Iris pigment epithelial cell (primary cell): ENCODE data around the gene NUTM2E.
A peak's percentile ranks its signal among the peaks of the same experiment; 100 is the strongest.
"Not testable (repeated sequence)": the region's sequence is repeated elsewhere in the genome, so short reads cannot be mapped to it uniquely, and the experiment has no call there.

Experiments used
- DNase-seq: peaks from one replicate; pipeline ENCODE4 v3.0.0-alpha.2; 2011; ENCODE audit warnings: low read depth

Gene NUTM2E

GRCh38 chr10:79826496-79827215, at the start of gene NUTM2E:
TSS of gene NUTM2E (plus strand) at chr10:79826739. CDS start at chr10:79841741, 15,002 bp downstream.
- DNase-seq, result peak; percentile 69

GRCh38 chr10:79777997-79778396, 48.5 kb upstream of the NUTM2E start:
- not testable (repeated sequence) for DNase-seq

GRCh38 chr10:79779310-79779938, 47.1 kb upstream of the NUTM2E start:
- DNase-seq, result peak; percentile 71

- DNase-seq, result not testable (repeated sequence)
These were observed 46.5 kb upstream of the NUTM2E start for GRCh38 chr10:79779992-79780391.

GRCh38 chr10:79781584-79781983, 45.0 kb upstream of the NUTM2E start:
- DNase-seq, result not testable (repeated sequence)

- DNase-seq, result not testable (repeated sequence)
These were observed 39.0 kb upstream of the NUTM2E start for GRCh38 chr10:79787455-79787952.

- DNase-seq, result not testable (repeated sequence)
These were observed 37.2 kb upstream of the NUTM2E start for GRCh38 chr10:79789351-79789750.

GRCh38 chr10:79791906-79792517, 34.5 kb upstream of the NUTM2E start:
- DNase-seq, result not testable (repeated sequence)

GRCh38 chr10:79799337-79799736, 27.2 kb upstream of the NUTM2E start:
- not testable (repeated sequence) for DNase-seq

- DNase-seq, result peak; percentile 9
These were observed 20.7 kb upstream of the NUTM2E start for GRCh38 chr10:79805857-79806256.

GRCh38 chr10:79811895-79812294, 14.6 kb upstream of the NUTM2E start:
- DNase-seq, result not testable (repeated sequence)

GRCh38 chr10:79816290-79816689, 10.2 kb upstream of the NUTM2E start:
- DNase-seq, result not testable (repeated sequence)

- not testable (repeated sequence) for DNase-seq
These were observed 3.2 kb upstream of the NUTM2E start for GRCh38 chr10:79823387-79823786.

GRCh38 chr10:79825587-79826011, 940 bp upstream of the NUTM2E start:
- not testable (repeated sequence) for DNase-seq

- DNase-seq, result not testable (repeated sequence)
These were observed 426 bp upstream of the NUTM2E start for GRCh38 chr10:79826131-79826495.

GRCh38 chr10:79833833-79834232, 7.3 kb downstream of the NUTM2E start:
- DNase-seq, result not testable (repeated sequence)

GRCh38 chr10:79835891-79836290, 9.4 kb downstream of the NUTM2E start:
- not testable (repeated sequence) for DNase-seq

- DNase-seq, result not testable (repeated sequence)
These were observed 10.4 kb downstream of the NUTM2E start for GRCh38 chr10:79836891-79837290.

- not testable (repeated sequence) for DNase-seq
These were observed 11.9 kb downstream of the NUTM2E start for GRCh38 chr10:79838441-79838840.

- not testable (repeated sequence) for DNase-seq
These were observed 26.8 kb downstream of the NUTM2E start for GRCh38 chr10:79853191-79853854.

- DNase-seq, result not testable (repeated sequence)
These were observed 35.7 kb downstream of the NUTM2E start for GRCh38 chr10:79862269-79862668.

- not testable (repeated sequence) for DNase-seq
These were observed 36.3 kb downstream of the NUTM2E start for GRCh38 chr10:79862803-79863202.
